ENCODE data around the gene SLC66A1.
"Not testable (repeated sequence)": the region's sequence is repeated elsewhere in the genome, so short reads cannot be mapped to it uniquely, and the experiment has no call there.

The SLC66A1 gene

DNA sequence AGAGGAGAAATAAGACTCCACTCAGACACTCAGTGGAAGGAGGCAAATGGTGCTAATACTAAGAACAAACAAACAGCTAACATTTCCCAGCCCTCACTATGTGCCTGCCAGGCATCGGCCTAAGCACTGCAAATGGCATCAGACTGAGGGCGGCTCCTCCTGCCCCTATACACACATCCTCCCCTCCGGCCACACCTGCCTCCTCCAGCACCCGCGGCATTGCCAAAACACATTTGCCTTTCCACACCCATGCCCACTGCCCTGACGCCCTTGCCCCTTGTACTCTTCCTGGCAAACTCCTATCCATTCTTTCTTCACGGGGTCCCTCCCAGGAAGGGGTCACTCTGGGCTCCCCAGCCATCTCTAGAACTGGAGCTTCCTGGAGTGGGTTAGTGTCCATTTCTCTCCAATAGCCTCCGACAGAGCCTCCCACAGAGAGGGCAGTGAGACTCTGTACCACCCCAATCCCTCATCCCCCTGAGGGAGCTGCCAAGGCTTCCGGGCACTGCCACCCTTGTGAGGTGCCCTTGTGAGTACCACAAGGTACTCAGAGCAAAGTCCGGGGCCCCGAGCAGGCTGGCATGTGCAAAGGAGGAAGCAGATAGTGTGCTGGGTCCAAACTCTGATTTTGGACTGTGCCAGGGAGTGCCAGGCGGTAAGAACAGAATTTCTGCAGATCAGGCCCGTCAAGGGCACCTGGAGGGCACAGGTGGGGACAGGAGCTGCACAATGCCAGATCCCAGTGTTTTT, 24.5 kb upstream of the SLC66A1 start:
- Histone ChIP-seq H3K9me3 (ENCODE audit: control insufficient read depth, insufficient read depth, low read length) (no peaks in the 10 kb centered on the region; the same call in 1 of the 2 replicates), H3K9ac (ENCODE audit: low read depth, low read length) (no peak overlapping the region), H3K4me1 (ENCODE audit: insufficient read depth, low read length) (no peaks in the 10 kb centered on the region), H3K36me3 (ENCODE audit: insufficient read depth, low read length) (no peaks in the 10 kb centered on the region)

DNA sequence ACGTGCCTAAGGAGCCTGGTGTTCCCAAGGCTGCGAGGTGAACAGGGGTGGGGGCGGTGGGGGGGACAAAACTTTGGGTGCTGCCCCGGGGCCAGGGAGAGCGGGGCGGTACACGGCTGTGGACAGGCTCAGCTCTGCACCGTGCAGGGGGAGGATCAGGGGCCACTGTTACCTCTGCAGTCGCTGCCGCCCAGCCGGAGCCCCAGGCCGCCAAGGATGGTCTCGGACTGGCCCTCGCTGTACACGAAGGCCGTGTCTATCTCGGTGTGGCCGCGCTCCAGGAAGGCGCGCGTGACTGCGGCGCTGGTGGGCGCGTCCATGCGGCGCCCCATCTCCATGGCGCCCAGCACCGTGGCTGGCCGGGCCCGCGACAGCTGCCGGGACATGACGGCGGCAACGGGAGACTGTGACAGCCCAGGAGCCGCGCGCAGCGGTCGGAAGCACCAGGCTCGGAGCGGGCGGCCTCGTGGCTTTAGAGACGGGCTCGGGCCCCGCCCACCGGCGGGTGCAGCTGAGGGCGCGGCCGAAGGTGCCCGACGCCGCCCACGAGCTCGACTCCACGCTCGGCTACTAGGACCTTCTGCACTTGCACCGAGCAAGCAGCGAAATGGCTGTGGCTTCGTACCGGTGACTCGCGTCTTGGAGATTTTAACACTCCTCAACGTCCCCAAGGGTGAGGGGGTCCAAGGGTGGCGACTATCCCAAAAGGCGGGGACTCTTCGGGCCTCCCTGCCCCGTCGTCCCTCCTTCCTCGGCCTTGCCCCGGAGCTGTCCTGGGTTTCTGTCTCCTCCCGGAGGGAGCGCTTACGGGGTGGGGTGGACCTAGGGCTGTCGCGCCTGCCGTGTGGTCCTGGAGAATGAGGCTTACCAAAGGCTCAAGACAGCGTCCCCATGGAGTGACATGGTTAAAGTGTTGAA, 23.5 kb upstream of the SLC66A1 start, which contains the start of gene AKR7A3:
TSS of gene AKR7A3 (minus strand) at position 447 of the 918 bp plus-strand sequence. CDS start at position 386, 61 bp downstream.
- H3K9ac ChIP-seq (ENCODE audit: low read depth, low read length), result peak within 1 kb of the TSS; percentile 26; the same call in 1 of the 2 replicates
- not testable (repeated sequence) for H3K36me3 ChIP-seq (ENCODE audit: insufficient read depth, low read length); H3K4me1 ChIP-seq (ENCODE audit: insufficient read depth, low read length); H3K9me3 ChIP-seq (ENCODE audit: control insufficient read depth, insufficient read depth, low read length)

DNA sequence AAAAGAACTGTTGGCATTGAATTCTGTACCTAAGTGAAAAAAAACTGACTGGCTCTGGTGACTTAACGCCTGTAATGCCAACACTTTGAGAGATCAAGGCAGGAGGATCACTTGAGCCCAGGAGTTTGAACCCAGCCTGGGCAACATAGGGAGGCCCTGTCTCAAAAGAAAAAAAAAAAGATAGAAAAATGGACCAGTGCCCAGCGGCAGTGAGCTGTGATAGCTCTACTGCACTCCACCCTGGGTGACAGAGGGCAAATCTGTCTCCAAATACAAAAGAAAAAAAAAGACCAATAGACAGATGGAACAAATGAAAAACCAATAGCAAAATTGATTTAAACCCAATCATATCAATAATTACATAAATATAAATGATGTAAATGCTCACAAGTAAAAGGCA, 22.9 kb upstream of the SLC66A1 start:
- H3K9ac ChIP-seq (ENCODE audit: low read depth, low read length), result peak overlapping the region; percentile 26; the same call in 1 of the 2 replicates
- peaks cover 6% of the 10 kb centered on the region; the same call in 1 of the 2 replicates for H3K9me3 ChIP-seq (ENCODE audit: control insufficient read depth, insufficient read depth, low read length)
- no peaks in the 10 kb centered on the region for H3K4me1 ChIP-seq (ENCODE audit: insufficient read depth, low read length)
- no peaks in the 10 kb centered on the region for H3K36me3 ChIP-seq (ENCODE audit: insufficient read depth, low read length)

DNA sequence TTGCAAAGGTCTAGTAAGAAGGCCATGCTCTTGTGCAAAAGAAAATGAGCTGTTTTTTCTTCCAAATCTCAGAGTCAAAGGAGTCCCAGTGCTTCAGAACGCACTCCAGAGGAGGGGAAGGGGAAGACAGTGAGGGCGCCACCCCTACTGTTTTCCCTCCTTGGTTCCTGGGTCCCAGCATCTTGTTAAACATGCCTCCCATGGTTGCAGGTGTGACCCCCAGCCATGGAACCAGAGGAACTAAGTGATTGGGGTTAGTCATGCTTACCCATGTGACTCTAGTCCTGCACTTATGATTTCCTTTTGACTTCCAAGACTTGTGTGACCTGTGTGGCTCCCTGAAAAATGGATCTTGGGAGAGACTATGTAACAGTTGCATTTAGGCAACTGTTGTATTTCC, 17.5 kb upstream of the SLC66A1 start:
- Histone ChIP-seq H3K9me3 (ENCODE audit: control insufficient read depth, insufficient read depth, low read length) (peaks cover 19% of the 10 kb centered on the region), H3K36me3 (ENCODE audit: insufficient read depth, low read length) (no peaks in the 10 kb centered on the region), H3K9ac (ENCODE audit: low read depth, low read length) (no peak overlapping the region), H3K4me1 (ENCODE audit: insufficient read depth, low read length) (no peaks in the 10 kb centered on the region)

DNA sequence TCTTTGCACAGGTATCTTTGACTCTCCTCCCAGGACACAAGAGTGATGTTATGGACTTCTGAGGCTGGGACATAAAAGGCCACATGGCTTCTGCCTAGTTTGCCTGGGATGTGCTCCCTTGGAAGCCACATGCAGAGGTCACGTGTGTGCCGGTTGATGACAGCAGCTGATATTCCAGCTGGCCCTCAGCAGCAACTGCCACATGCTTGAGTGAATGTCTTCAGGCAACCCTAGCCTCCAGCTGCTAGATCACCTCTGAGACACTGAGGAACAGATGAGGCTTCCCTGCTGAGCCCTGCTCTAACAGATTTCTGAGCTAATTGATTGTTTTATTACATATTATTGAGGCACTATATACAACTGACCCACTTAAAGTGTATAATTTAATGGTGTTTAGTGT, 11.9 kb upstream of the SLC66A1 start:
- Histone ChIP-seq H3K9me3 (ENCODE audit: control insufficient read depth, insufficient read depth, low read length) (peaks cover 6% of the 10 kb centered on the region; the same call in 1 of the 2 replicates), H3K4me1 (ENCODE audit: insufficient read depth, low read length) (no peaks in the 10 kb centered on the region), H3K36me3 (ENCODE audit: insufficient read depth, low read length) (peaks cover 6% of the 10 kb centered on the region), H3K9ac (ENCODE audit: low read depth, low read length) (no peak overlapping the region)

DNA sequence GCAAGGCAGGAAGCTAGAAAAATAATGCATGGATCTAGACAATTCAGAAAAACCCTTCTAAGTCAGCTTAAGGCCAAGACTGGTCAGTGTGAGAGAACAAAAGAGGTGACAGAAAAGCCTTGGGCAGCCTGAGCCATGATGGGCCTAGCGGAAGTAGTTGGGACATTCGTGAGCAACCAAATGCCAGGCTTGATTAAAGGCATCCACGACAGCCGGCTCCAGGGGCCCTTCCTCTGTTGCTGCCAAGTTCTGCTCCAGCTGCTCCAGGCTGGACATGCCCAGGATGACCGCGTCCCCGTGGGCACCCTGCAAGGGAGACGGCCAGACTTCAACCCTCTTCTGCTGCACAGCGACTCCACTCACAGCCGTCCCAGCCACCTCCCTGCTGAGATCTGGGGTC, 8.0 kb upstream of the SLC66A1 start:
- H3K9ac ChIP-seq (ENCODE audit: low read depth, low read length); H3K9me3 ChIP-seq (ENCODE audit: control insufficient read depth, insufficient read depth, low read length): not testable (repeated sequence)
- H3K36me3 ChIP-seq (ENCODE audit: insufficient read depth, low read length), result peaks cover 15% of the 10 kb centered on the region

DNA sequence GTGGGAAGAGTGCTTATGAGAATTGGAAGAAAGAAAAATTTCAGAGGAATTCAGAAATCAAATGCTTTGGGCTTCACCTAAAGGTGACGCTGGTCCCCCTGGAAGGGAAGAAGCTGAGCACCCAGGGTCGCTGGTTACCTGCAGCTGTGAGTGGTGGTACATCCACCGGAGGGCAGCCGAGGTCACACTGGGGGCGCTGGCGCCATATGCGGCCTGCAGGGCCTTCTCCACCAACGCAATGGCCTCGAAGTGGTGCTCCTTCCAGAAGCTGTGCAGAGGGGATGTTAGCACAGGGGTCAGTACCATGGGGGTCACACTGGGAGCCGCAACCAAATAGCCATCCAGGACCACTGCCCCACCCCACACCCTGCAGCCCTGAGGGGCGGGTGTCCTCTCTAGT, 6.2 kb upstream of the SLC66A1 start:
- H3K36me3 ChIP-seq (ENCODE audit: insufficient read depth, low read length), result peaks cover 15% of the 10 kb centered on the region
- no peaks in the 10 kb centered on the region for H3K4me1 ChIP-seq (ENCODE audit: insufficient read depth, low read length)
- no peaks in the 10 kb centered on the region for H3K9me3 ChIP-seq (ENCODE audit: control insufficient read depth, insufficient read depth, low read length)
- H3K9ac ChIP-seq (ENCODE audit: low read depth, low read length), result no peak overlapping the region

More for the DNA sequence above, 8.0 kb upstream of the SLC66A1 start:
- H3K4me1 ChIP-seq (ENCODE audit: insufficient read depth, low read length), result not testable (repeated sequence)

DNA sequence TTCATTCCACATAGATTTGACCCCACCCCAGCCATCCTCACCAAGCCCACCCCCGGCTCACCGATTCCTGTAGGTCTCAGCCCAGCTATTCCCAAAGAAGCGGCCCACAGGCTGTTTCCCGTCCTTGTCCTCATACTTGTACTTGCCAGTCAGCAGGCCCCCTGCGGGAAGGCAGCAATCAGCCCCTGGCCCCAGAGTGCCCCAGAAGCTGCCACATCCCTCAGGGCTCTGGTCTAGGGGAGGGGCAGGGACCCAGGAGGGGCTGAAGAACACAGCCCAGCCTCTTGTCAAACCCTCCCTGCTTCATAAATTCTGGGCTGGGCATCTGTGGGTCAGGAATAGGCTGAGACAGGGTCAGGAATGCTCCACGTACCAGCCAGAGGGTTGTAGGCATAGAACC, 5.2 kb upstream of the SLC66A1 start:
- H3K4me1 ChIP-seq (ENCODE audit: insufficient read depth, low read length), result no peaks in the 10 kb centered on the region
- no peak overlapping the region for H3K9ac ChIP-seq (ENCODE audit: low read depth, low read length)
- H3K36me3 ChIP-seq (ENCODE audit: insufficient read depth, low read length), result peaks cover 15% of the 10 kb centered on the region
- no peaks in the 10 kb centered on the region for H3K9me3 ChIP-seq (ENCODE audit: control insufficient read depth, insufficient read depth, low read length)

DNA sequence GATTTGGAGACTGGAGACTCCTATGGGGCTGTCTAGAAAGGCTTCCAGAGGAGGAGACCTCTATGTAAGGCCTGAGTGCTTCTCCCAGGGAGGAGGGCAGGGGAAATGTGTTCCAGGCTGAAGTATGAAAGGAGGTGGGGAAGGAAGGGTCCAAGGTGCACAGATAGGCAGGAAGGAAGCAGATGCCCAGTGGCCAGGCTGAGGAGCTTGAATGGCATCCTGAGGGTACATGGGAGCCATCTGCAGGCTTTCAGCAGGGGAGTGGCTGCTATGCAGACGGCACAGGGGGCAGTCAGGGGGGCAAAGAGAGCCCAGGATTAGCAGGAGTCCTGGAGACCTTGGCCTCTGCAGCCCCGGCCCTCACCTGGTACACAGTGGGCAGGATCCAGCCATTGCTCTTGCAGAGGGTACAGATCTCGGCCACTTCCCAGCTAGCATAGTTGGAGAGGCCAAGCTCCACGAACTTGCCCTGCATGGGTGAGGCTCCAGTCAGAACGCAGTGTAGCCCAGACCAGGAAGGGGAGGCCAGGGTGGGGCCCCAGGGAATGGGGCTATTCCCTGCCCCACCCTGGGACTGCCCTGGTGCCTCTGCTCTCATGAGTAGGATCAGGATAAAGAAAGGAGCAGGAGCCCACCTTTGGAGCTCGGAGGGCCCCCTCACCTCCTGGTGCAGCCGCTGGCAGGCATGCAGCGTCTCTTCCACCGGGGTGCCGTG, 4.2 kb upstream of the SLC66A1 start:
- H3K9ac ChIP-seq (ENCODE audit: low read depth, low read length), result no peak overlapping the region
- no peaks in the 10 kb centered on the region; the same call in 1 of the 2 replicates for H3K4me1 ChIP-seq (ENCODE audit: insufficient read depth, low read length)
- H3K9me3 ChIP-seq (ENCODE audit: control insufficient read depth, insufficient read depth, low read length), result no peaks in the 10 kb centered on the region
- H3K36me3 ChIP-seq (ENCODE audit: insufficient read depth, low read length), result peaks cover 15% of the 10 kb centered on the region

DNA sequence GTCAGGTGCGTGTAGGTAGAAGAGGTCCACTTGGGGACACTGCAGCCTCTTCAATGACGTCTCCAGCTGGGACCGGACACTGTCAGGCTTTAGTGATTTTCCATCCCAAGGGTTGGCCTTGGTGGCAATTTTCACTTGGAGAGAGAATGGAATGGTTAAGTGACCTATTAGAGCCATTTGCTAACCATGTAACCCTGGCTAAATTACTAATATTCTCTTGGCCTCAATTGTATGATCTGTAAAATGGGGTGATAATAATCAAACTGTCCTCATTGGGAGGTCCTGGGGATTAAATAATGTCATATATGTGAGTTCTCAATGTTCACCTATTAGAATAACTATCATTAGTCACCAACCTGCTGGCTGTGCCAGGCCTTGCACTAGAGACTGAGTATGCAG, 3.6 kb upstream of the SLC66A1 start:
- H3K9ac ChIP-seq (ENCODE audit: low read depth, low read length), result no peak overlapping the region
- no peaks in the 10 kb centered on the region for H3K9me3 ChIP-seq (ENCODE audit: control insufficient read depth, insufficient read depth, low read length)
- no peaks in the 10 kb centered on the region; the same call in 1 of the 2 replicates for H3K4me1 ChIP-seq (ENCODE audit: insufficient read depth, low read length)
- H3K36me3 ChIP-seq (ENCODE audit: insufficient read depth, low read length), result peaks cover 12% of the 10 kb centered on the region

DNA sequence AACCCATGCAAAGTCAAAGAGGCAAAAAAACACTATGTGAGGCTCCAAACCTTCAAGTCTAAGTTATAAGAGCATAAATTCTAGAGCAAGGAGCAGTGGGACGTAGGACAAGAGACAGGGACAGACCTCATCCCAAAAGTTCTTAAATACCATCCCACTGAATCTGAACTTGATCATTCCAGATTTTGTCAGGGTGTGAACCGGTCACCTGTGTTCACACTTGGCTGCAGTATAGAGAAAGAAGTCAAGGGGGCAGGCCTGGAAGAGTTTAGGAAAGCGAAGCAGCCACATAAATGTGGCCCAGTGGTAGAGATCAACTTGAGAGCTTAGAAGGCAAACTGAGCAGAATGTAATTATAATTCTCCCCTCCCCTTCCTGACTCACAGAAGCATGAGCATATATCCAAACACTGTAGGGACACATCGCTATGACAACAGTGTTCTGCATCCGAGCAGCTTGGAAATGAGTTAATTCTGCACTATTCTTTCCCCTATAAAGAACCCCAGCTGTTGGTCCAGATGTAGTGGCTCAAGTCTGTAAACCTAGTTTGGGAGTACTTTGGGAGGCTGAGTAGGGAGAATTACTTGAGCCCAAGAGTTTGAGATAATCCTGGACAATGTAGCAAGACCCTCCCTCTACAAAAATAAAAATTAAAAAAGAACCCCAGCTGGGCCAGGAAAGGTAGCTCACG, 2.9 kb upstream of the SLC66A1 start:
- Histone ChIP-seq H3K36me3 (ENCODE audit: insufficient read depth, low read length) (peaks cover 8% of the 10 kb centered on the region; the same call in 1 of the 2 replicates), H3K9ac (ENCODE audit: low read depth, low read length) (no peak overlapping the region), H3K9me3 (ENCODE audit: control insufficient read depth, insufficient read depth, low read length) (no peaks in the 10 kb centered on the region), H3K4me1 (ENCODE audit: insufficient read depth, low read length) (no peaks in the 10 kb centered on the region; the same call in 1 of the 2 replicates)

DNA sequence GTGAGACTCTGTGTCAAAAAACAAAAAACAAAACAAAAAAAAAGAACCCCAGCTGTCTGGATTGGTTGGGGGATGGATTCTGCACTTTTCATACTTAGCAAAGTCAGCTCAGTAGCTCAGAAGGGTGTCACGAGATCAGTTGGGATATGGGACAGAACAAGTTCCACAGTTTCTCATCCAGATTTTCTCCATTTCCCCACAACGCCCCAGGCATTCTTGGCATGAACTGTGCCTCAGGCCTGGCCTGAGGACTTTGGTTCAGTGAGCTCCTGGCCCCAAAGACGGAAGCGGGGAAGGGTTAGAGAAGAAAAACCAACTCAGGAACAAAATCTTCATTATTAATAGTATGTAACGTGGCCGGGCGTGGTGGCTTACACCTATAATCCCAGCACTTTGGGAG, 2.1 kb upstream of the SLC66A1 start:
- Histone ChIP-seq H3K4me1 (ENCODE audit: insufficient read depth, low read length) (no peaks in the 10 kb centered on the region; the same call in 1 of the 2 replicates), H3K9me3 (ENCODE audit: control insufficient read depth, insufficient read depth, low read length) (no peaks in the 10 kb centered on the region), H3K9ac (ENCODE audit: low read depth, low read length) (no peak overlapping the region), H3K36me3 (ENCODE audit: insufficient read depth, low read length) (peaks cover 8% of the 10 kb centered on the region; the same call in 1 of the 2 replicates)

DNA sequence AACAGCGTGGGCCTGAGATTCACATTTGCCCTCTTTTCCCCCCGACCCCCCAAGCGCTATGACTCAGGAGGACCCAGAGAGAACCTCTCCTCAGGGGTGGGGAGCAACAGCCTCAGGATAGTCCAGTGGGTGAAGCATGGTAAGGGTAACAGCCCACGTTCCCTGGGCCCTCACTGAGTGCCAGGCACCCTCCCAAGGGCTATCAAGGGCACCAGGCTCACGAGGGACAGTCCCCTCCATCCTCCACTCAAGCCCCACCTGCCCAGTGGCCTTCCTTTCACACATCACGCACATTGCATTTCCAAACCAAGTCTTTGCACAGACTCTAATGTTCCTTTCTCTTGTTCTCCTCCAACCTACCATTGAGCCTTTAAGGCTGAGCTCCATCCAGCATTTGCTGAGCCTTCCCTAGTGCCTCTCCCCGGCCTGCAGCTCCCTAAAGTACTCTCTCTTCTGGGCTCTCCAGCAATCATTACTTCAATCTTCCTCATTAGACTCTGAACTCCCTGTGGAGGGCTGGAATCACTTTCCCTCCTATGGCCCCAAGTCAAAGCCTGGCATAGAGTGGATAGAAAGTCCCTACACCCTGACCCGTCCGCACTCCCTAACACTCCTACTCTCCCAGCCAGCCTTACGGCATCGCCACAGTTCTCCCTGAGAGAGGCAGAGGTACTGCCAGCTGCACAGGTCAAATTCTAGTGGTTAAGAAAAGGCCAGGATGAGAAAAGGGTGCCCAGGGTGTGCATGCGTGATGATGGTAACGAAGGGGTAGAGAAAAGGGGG, 1.2 kb upstream of the SLC66A1 start:
- Histone ChIP-seq H3K36me3 (ENCODE audit: insufficient read depth, low read length) (peaks cover 8% of the 10 kb centered on the region; the same call in 1 of the 2 replicates), H3K4me1 (ENCODE audit: insufficient read depth, low read length) (no peaks in the 10 kb centered on the region; the same call in 1 of the 2 replicates), H3K9me3 (ENCODE audit: control insufficient read depth, insufficient read depth, low read length) (no peaks in the 10 kb centered on the region), H3K9ac (ENCODE audit: low read depth, low read length) (peak overlapping the region; percentile 85)
